Caco-2 (cell line): ENCODE results near the gene KNCN. TPM values are rescaled to one million over a fixed set of nuclear protein-coding genes. Genes with fewer than 3 reads are reported as not detected.

Experiments used
- BruUV-seq: library from RNA; stranded (reverse); fragments of 400-500 nt; replicated peaks from 2 replicates; lab custom pipeline; 2021; lab: Mats Ljungman, UMichigan
- CTCF ChIA-PET: fragments of 300-600 bp; sonication (Branson Sonifier 250); formaldehyde crosslinking; loops from one replicate; lab custom pipeline; 2022; ENCODE audit warnings: antibody characterized with exemption; lab: Charles Lee
- POLR2A ChIA-PET: fragments of 300-600 bp; sonication (Branson Sonifier 250); formaldehyde crosslinking; loops from one replicate; lab custom pipeline; 2022; ENCODE audit warnings: antibody characterized with exemption; lab: Charles Lee
- DNase-seq, 2 experiments: peaks; one replicate each; pipeline versions ENCODE4 v3.0.0 to v3.0.0-alpha.2; 2020 to 2022
- H3K27me3 ChIP-seq: replicated peaks from 2 replicates; pipeline ENCODE4 v1.6.0; 2011; ENCODE audit warnings: low read length; ENCODE audit not compliant: control insufficient read depth, insufficient read depth
- H3K36me3 ChIP-seq: 2 replicates; pipeline ENCODE4 v1.5.1; 2011; ENCODE audit warnings: low read length; ENCODE audit not compliant: control insufficient read depth, insufficient read depth
- H3K4me1 ChIP-seq: fragments of 250-450 bp; sonication (Bioruptor Pico); 2 replicates; pipeline ENCODE4 v1.5.1; 2020; ENCODE audit warnings: mild to moderate bottlenecking
- H3K4me3 ChIP-seq: 2 replicates; pipeline ENCODE4 v1.5.1; 2011; ENCODE audit warnings: low read depth, mild to moderate bottlenecking, control low read depth, low read length
- H3K9me3 ChIP-seq: fragments of 250-450 bp; sonication (Bioruptor Pico); 2 replicates; pipeline ENCODE4 v1.5.1; 2020; ENCODE audit warnings: mild to moderate bottlenecking, moderate library complexity
- H3K27ac Mint-ChIP-seq: one replicate; pipeline ENCODE4 v1.8.0; 2022; ENCODE audit warnings: mixed read lengths; ENCODE audit not compliant: unreplicated experiment
- H3K27me3 Mint-ChIP-seq: one replicate; pipeline ENCODE4 v1.8.0; 2022; ENCODE audit warnings: mixed read lengths; ENCODE audit not compliant: insufficient read depth, unreplicated experiment
- H3K36me3 Mint-ChIP-seq: one replicate; pipeline ENCODE4 v1.8.0; 2022; ENCODE audit warnings: mild to moderate bottlenecking, mixed read lengths; ENCODE audit not compliant: insufficient read depth, unreplicated experiment
- H3K4me1 Mint-ChIP-seq: one replicate; pipeline ENCODE4 v1.8.0; 2022; ENCODE audit warnings: low read depth, mixed read lengths; ENCODE audit not compliant: unreplicated experiment
- H3K4me3 Mint-ChIP-seq: one replicate; pipeline ENCODE4 v1.8.0; 2022; ENCODE audit warnings: mild to moderate bottlenecking, moderate library complexity, mixed read lengths; ENCODE audit not compliant: unreplicated experiment
- H3K9me3 Mint-ChIP-seq: one replicate; pipeline ENCODE4 v1.8.0; 2022; ENCODE audit warnings: mixed read lengths; ENCODE audit not compliant: unreplicated experiment
- intact Hi-C: fragments of 100-400 bp; cut with micrococcal nuclease; formaldehyde crosslinking; loops from one replicate; pipeline ENCODE4 v1.10.0; 2022; ENCODE audit not compliant: unreplicated experiment
- total RNA-seq: library from RNA; stranded (reverse); gene quantifications from 2 replicates; pipeline ENCODE4 v1.2.3, GENCODE V29; 2022
- TF ChIP-seq, protein P1 (sequence below), 2 experiments: fragments of 200-600 bp in 1 of 2; IDR thresholded peaks; 1 replicate in 1 of 2; 2 replicates in 1 of 2; pipeline versions ENCODE4 v1.5.1 to v1.8.0; 2011 to 2022; ENCODE audit warnings: antibody characterized with exemption in 1 of 2, control low read depth in 1 of 2, inconsistent platforms in 1 of 2, low read depth in 1 of 2, low read length in 1 of 2, mild to moderate bottlenecking in 1 of 2, moderate library complexity in 1 of 2; ENCODE audit not compliant: insufficient read depth in 1 of 2, severe bottlenecking in 1 of 2, unreplicated experiment in 1 of 2

KNCN gene
- total RNA-seq, 1 experiment from 2014 or later, result not detected

DNA sequence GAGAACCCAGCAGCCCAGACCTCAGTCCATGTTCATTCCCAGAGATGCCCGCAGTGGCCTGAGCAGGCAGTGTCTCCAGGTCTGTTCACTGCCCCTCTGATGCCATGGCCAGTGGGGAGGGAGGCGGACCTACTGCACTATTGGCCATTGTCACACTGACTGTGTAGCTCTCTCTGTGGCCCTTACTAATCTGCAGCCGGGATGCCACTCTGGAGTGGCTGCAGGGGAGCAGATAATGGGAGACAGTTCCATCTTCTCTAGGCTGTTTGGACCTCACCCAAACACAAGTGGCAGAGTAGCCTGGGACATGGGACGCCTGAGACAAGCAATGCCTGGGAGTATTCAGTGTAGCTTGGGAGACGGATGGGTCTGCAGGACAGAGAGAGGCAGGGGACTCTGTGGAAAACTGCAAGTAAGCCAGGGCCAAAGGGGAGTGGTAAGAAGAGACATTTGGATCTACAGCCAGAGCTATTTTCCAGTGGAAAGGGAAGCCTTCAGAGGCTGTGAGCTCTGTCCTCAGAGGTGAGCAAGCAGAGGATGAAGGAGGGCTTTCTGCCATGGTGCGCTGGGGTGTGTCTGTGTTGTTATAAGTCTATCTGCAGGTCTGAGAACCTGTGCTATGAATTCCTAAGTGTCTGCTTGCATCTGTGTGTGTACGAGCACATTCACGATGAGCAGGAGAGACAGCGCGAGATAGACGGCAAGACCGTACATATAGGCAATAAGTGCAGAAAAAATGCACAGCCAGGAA, 35.1 kb downstream of the KNCN start:
- H3K4me3 ChIP-seq, result no peak overlapping the region
- CTCF ChIA-PET, result no interaction called here
- no peak overlapping the region for H3K4me3 Mint-ChIP-seq
- TF ChIP-seq, protein P1, sequence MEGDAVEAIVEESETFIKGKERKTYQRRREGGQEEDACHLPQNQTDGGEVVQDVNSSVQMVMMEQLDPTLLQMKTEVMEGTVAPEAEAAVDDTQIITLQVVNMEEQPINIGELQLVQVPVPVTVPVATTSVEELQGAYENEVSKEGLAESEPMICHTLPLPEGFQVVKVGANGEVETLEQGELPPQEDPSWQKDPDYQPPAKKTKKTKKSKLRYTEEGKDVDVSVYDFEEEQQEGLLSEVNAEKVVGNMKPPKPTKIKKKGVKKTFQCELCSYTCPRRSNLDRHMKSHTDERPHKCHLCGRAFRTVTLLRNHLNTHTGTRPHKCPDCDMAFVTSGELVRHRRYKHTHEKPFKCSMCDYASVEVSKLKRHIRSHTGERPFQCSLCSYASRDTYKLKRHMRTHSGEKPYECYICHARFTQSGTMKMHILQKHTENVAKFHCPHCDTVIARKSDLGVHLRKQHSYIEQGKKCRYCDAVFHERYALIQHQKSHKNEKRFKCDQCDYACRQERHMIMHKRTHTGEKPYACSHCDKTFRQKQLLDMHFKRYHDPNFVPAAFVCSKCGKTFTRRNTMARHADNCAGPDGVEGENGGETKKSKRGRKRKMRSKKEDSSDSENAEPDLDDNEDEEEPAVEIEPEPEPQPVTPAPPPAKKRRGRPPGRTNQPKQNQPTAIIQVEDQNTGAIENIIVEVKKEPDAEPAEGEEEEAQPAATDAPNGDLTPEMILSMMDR (IDR thresholded peaks at IDR 0.05; ENCODE audit: insufficient read depth in 1 of 2, low read depth in 1 of 2, low read length in 1 of 2, severe bottlenecking in 1 of 2, unreplicated experiment in 1 of 2), result no peak
- H3K36me3 Mint-ChIP-seq, result no peaks in the 10 kb centered on the region
- no peaks in the 10 kb centered on the region for H3K9me3 ChIP-seq
- H3K27me3 Mint-ChIP-seq, result no peaks in the 10 kb centered on the region
- no peaks in the 10 kb centered on the region for H3K27me3 ChIP-seq
- no peaks in the 10 kb centered on the region for H3K9me3 Mint-ChIP-seq
- no TSS peak for BruUV-seq
- intact Hi-C loops, result no loop called here
- no peaks in the 10 kb centered on the region for H3K4me1 Mint-ChIP-seq
- H3K27ac Mint-ChIP-seq, result no peak overlapping the region
- no peaks in the 10 kb centered on the region for H3K36me3 ChIP-seq
- POLR2A ChIA-PET, result no interaction called here
- H3K4me1 ChIP-seq, result peaks cover 7% of the 10 kb centered on the region; the same call in 1 of the 2 replicates
- DNase-seq, result no peak

DNA sequence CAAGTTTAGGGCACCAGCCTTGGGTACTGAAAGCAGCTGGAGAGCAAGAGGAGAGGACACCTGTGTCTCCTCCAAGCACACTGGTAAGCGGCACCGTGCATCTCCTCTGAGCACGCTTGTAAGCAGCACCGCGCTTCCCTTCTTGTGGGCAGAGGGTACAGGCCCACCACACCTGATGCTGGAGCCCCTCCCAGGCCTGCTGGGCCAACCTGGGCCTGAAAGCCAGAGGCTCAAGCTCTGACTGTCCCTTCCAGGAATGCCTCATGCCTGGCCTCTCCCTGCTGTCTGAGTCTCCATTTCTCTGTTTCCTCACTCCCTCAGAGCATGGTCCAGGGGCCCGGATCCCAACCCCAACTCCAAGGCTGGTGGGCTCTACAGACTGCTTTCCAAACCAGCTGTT, 35.9 kb downstream of the KNCN start:
- intact Hi-C loops, result no loop called here
- H3K9me3 Mint-ChIP-seq, result no peaks in the 10 kb centered on the region
- no peaks in the 10 kb centered on the region for H3K36me3 Mint-ChIP-seq
- H3K4me3 Mint-ChIP-seq, result no peak overlapping the region
- ChIA-PET CTCF (no interaction called here), POLR2A (no interaction called here)
- no peak overlapping the region for H3K4me3 ChIP-seq
- TF ChIP-seq, protein P1 (IDR thresholded peaks at IDR 0.05; ENCODE audit: insufficient read depth in 1 of 2, low read depth in 1 of 2, low read length in 1 of 2, severe bottlenecking in 1 of 2, unreplicated experiment in 1 of 2), result no peak
- no peak for DNase-seq
- H3K4me1 ChIP-seq, result peaks cover 7% of the 10 kb centered on the region; the same call in 1 of the 2 replicates
- no peaks in the 10 kb centered on the region for H3K36me3 ChIP-seq
- no peak overlapping the region for H3K27ac Mint-ChIP-seq
- no TSS peak for BruUV-seq
- H3K27me3 ChIP-seq, result no peaks in the 10 kb centered on the region
- H3K27me3 Mint-ChIP-seq, result no peaks in the 10 kb centered on the region
- no peaks in the 10 kb centered on the region for H3K9me3 ChIP-seq
- H3K4me1 Mint-ChIP-seq, result no peaks in the 10 kb centered on the region

DNA sequence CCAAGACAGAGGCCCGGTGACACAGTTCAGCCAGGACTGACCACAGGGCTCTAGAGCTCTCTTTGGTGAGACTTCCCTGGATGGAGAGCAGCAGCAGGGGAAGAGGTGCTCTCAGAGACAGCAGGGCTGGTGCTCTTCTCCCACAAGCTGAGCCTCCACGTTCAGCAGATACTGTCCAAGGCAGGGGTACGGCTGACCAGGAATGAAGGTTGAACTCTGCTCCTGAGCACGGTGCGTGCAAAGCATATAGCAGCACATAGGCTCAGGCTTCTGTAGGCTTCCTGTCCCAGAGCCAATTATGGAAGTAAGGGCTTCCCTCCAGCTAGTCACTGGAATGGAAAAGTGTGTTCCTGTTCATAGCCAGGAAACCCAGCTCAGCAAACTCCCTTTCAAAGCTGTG, 37.9 kb downstream of the KNCN start:
- POLR2A ChIA-PET, result no interaction called here
- peaks cover 7% of the 10 kb centered on the region; the same call in 1 of the 2 replicates for H3K4me1 ChIP-seq
- H3K4me3 ChIP-seq, result no peak overlapping the region
- Mint-ChIP-seq H3K27me3 (no peaks in the 10 kb centered on the region), H3K4me3 (no peak overlapping the region), H3K36me3 (no peaks in the 10 kb centered on the region), H3K4me1 (no peaks in the 10 kb centered on the region), H3K9me3 (no peaks in the 10 kb centered on the region), H3K27ac (no peak overlapping the region)
- no peaks in the 10 kb centered on the region for H3K27me3 ChIP-seq
- H3K9me3 ChIP-seq, result no peaks in the 10 kb centered on the region
- CTCF ChIA-PET, result no interaction called here
- TF ChIP-seq, protein P1 (IDR thresholded peaks at IDR 0.05; ENCODE audit: insufficient read depth in 1 of 2, low read depth in 1 of 2, low read length in 1 of 2, severe bottlenecking in 1 of 2, unreplicated experiment in 1 of 2), result no peak
- BruUV-seq, result no TSS peak
- H3K36me3 ChIP-seq, result no peaks in the 10 kb centered on the region
- DNase-seq, result no peak
- intact Hi-C loops, result no loop called here
